Choroid plexus epithelial cell (primary cell): ENCODE data around the gene ZIM2.

ENCODE experiments used
- DNase-seq: peaks from one replicate; pipeline ENCODE4 v3.0.0-alpha.2; 2010; ENCODE audit warnings: low read depth
- H3K4me3 ChIP-seq: 2 replicates; pipeline ENCODE4 v1.5.1; 2011; ENCODE audit warnings: low read depth, mild to moderate bottlenecking, control low read depth, low read length, moderate library complexity
- CTCF ChIP-seq: conservative IDR thresholded peaks from 2 replicates; pipeline ENCODE4 v1.5.1; 2011; ENCODE audit warnings: low read depth, mild to moderate bottlenecking, control low read depth, inconsistent platforms, low read length, moderate library complexity

The ZIM2 gene

GRCh38 chr19:56822755-56823154 lies 17.8 kb downstream of the ZIM2 start:
- no peak for TF ChIP-seq CTCF
- no peak overlapping the region for H3K4me3 ChIP-seq
- no peak for DNase-seq

- DNase-seq = no peak
- H3K4me3 ChIP-seq = no peak overlapping the region
- TF ChIP-seq CTCF = no peak
Measured at GRCh38 chr19:56821675-56822074, 18.9 kb downstream of the ZIM2 start.

- DNase-seq = no peak
- H3K4me3 ChIP-seq = no peak overlapping the region
- no peak for TF ChIP-seq CTCF
Measured at GRCh38 chr19:56821209-56821608, 19.3 kb downstream of the ZIM2 start.

GRCh38 chr19:56819166-56819565 lies 21.4 kb downstream of the ZIM2 start:
- H3K4me3 ChIP-seq = no peak overlapping the region
- no peak for TF ChIP-seq CTCF
- no peak for DNase-seq

- DNase-seq = no peak
- no peak for TF ChIP-seq CTCF
Measured at GRCh38 chr19:56814656-56815055, 25.9 kb downstream of the ZIM2 start.

GRCh38 chr19:56813531-56813930 lies 27.0 kb downstream of the ZIM2 start:
- H3K4me3 ChIP-seq = no peak overlapping the region
- DNase-seq = no peak
- TF ChIP-seq CTCF = no peak

More at GRCh38 chr19:56814656-56815055, 25.9 kb downstream of the ZIM2 start:
- no peak overlapping the region for H3K4me3 ChIP-seq

GRCh38 chr19:56811480-56811879 lies 29.0 kb downstream of the ZIM2 start:
- no peak for DNase-seq
- H3K4me3 ChIP-seq = no peak overlapping the region
- no peak for TF ChIP-seq CTCF
